ENCODE data around the gene TBCD.
A peak's percentile ranks its signal among the peaks of the same experiment; 100 is the strongest.

The TBCD gene

GRCh38 chr17:82884341-82884969 lies 132.6 kb downstream of the TBCD start:
- DNase-seq (ENCODE audit: low read depth in 3 of 3), result no peak

- DNase-seq (ENCODE audit: low read depth in 3 of 3), result no peak
Measured at GRCh38 chr17:82884970-82885353, 133.1 kb downstream of the TBCD start.

GRCh38 chr17:82887255-82888164 lies 135.6 kb downstream of the TBCD start:
- no peak for DNase-seq (ENCODE audit: low read depth in 3 of 3)

- no peak for DNase-seq (ENCODE audit: low read depth in 3 of 3)
Measured at GRCh38 chr17:82888583-82889495, 137.0 kb downstream of the TBCD start.

- no peak for DNase-seq (ENCODE audit: low read depth in 3 of 3)
Measured at GRCh38 chr17:82889496-82890338, 137.9 kb downstream of the TBCD start.

GRCh38 chr17:82890339-82890730 lies 138.5 kb downstream of the TBCD start:
- no peak for DNase-seq (ENCODE audit: low read depth in 3 of 3)

- DNase-seq (ENCODE audit: low read depth in 3 of 3), result no peak
Measured at GRCh38 chr17:82890926-82891678, 139.2 kb downstream of the TBCD start.

GRCh38 chr17:82891911-82892310 lies 140.0 kb downstream of the TBCD start:
- DNase-seq (ENCODE audit: low read depth in 3 of 3), result no peak

GRCh38 chr17:82892899-82893565 lies 141.2 kb downstream of the TBCD start:
- DNase-seq (ENCODE audit: low read depth in 3 of 3), result peak in 2 of 3 experiments; percentile 49 to 61

- DNase-seq (ENCODE audit: low read depth in 3 of 3), result no peak
Measured at GRCh38 chr17:82893779-82894178, 141.9 kb downstream of the TBCD start.

GRCh38 chr17:82894389-82894788 lies 142.5 kb downstream of the TBCD start:
- DNase-seq (ENCODE audit: low read depth in 3 of 3), result no peak

- no peak for DNase-seq (ENCODE audit: low read depth in 3 of 3)
Measured at GRCh38 chr17:82895087-82895486, 143.2 kb downstream of the TBCD start.

- DNase-seq (ENCODE audit: low read depth in 3 of 3), result no peak
Measured at GRCh38 chr17:82896071-82897000, 144.5 kb downstream of the TBCD start.

- no peak for DNase-seq (ENCODE audit: low read depth in 3 of 3)
Measured at GRCh38 chr17:82897514-82898249, 145.8 kb downstream of the TBCD start.

GRCh38 chr17:82898976-82899514 lies 147.2 kb downstream of the TBCD start:
- DNase-seq (ENCODE audit: low read depth in 3 of 3), result no peak

GRCh38 chr17:82899941-82900340 lies 148.1 kb downstream of the TBCD start:
- DNase-seq (ENCODE audit: low read depth in 3 of 3), result no peak

- DNase-seq (ENCODE audit: low read depth in 3 of 3), result no peak
Measured at GRCh38 chr17:82900741-82901140, 148.9 kb downstream of the TBCD start.

- no peak for DNase-seq (ENCODE audit: low read depth in 3 of 3)
Measured at GRCh38 chr17:82901356-82901755, 149.5 kb downstream of the TBCD start.
